ENCODE data around the gene RNPS1. TPM values are rescaled to one million over a fixed set of nuclear protein-coding genes. Genes with fewer than 3 reads are reported as not detected.

Gene RNPS1
- total and polyA plus RNA-seq, 2 of the 4 experiments (the other 2 are of a cell fraction) = 57.5 to 192 TPM

DNA sequence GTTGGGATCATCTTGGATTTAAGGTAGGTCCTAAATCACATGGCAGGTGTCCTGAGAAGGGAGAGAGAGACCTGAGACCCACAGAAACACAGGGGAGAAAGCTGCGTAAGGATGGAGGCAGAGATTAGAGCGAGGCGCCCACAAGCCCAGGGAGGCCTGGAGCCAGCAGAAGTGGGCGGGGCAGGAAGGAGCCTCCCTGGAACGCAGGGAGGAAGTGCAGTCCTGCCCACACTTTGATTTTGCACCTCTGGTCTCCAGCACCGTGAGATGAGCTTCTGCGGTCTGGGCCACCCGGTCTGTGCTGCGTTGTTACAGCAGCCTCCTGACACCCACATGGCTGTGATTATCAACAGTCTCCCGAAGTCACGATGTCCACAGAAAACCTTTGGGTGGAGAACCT, 25.3 kb downstream of the RNPS1 start:
- BruUV-seq (replicated peaks) = no TSS peak
- Histone ChIP-seq H4K91ac (ENCODE audit: insufficient read depth, low read depth, low read length) (no peak overlapping the region), H3K23ac (ENCODE audit: low read depth, low read length) (no peak overlapping the region), H3K4me3 (ENCODE audit: insufficient read depth, low read depth, low read length) (no peak overlapping the region), H2BK5ac (ENCODE audit: low read depth, low read length, poor library complexity, severe bottlenecking) (no peak overlapping the region), H3K9me3 (ENCODE audit: control insufficient read depth, insufficient read depth, low read length) (no peaks in the 10 kb centered on the region), H4K8ac (ENCODE audit: low read depth in 2 of 2, low read length in 2 of 2) (no peak overlapping the region), H3K27me3 (ENCODE audit: control insufficient read depth, insufficient read depth, low read length) (peaks cover under 1% of the 10 kb centered on the region; the same call in 1 of the 2 replicates), H3K9me1 (ENCODE audit: insufficient read depth, low read length) (no peaks in the 10 kb centered on the region), H3K56ac (ENCODE audit: extremely low read depth, insufficient read depth, low read length) (no peak overlapping the region), H3K14ac (replicated peaks; ENCODE audit: low read depth, low read length) (no peak overlapping the region), H3K4me1 (ENCODE audit: control insufficient read depth, insufficient read depth, low read length) (no peaks in the 10 kb centered on the region), H4K20me1 (ENCODE audit: insufficient read depth, low read length) (no peaks in the 10 kb centered on the region; the same call in none of the 2 replicates), H3K4ac (ENCODE audit: low read depth, low read length) (no peak overlapping the region), H3K9ac (ENCODE audit: low read depth, low read length) (no peak overlapping the region), H2BK120ac (ENCODE audit: low read depth, low read length) (no peak overlapping the region), H2BK20ac (ENCODE audit: low read depth, low read length) (no peak overlapping the region), H2AFZ (replicated peaks; ENCODE audit: low read length, poor library complexity) (no peak overlapping the region), H2AK5ac (ENCODE audit: low read depth, low read length) (no peak overlapping the region), H4K5ac (ENCODE audit: low read depth, low read length) (no peak overlapping the region), H3K79me1 (ENCODE audit: low read depth in 1 of 2, low read length in 2 of 2) (peaks cover 10 to 23% of the 10 kb centered on the region in 2 experiments), H2BK15ac (ENCODE audit: low read depth, low read length) (no peak overlapping the region), H2AK9ac (replicated peaks; ENCODE audit: low read depth, low read length, poor library complexity) (no peak overlapping the region), H3K36me3 (ENCODE audit: control insufficient read depth, insufficient read depth, low read length) (peaks cover 50% of the 10 kb centered on the region), H3K4me2 (ENCODE audit: low read depth, low read length) (no peak overlapping the region), H3K27ac (ENCODE audit: insufficient read depth, low read length) (no peak overlapping the region), H3K18ac (ENCODE audit: low read depth, low read length) (no peak overlapping the region)
- ATAC-seq (ENCODE audit: low read depth) (no peak), DNase-seq (no peak)
- no peak for TF ChIP-seq MXI1 (IDR thresholded peaks at IDR 0.05; ENCODE audit: borderline replicate concordance, low read depth, low read length)
- no peak for TF ChIP-seq BHLHE40 (IDR thresholded peaks at IDR 0.05; ENCODE audit: low read depth, low read length)
- no peak for TF ChIP-seq RCOR1 (IDR thresholded peaks at IDR 0.05; ENCODE audit: insufficient replicate concordance, low read length)
- TF ChIP-seq ELK1 (IDR thresholded peaks at IDR 0.05; ENCODE audit: borderline replicate concordance, low read depth, low read length) = no peak
- TF ChIP-seq RFX5 (IDR thresholded peaks at IDR 0.05; ENCODE audit: low read depth, low read length) = no peak
- TF ChIP-seq CHD1 (IDR thresholded peaks at IDR 0.05; ENCODE audit: low read depth, low read length) = no peak
- no peak for TF ChIP-seq MAFK (IDR thresholded peaks at IDR 0.05; ENCODE audit: low read depth, low read length)
- TF ChIP-seq, protein P1, sequence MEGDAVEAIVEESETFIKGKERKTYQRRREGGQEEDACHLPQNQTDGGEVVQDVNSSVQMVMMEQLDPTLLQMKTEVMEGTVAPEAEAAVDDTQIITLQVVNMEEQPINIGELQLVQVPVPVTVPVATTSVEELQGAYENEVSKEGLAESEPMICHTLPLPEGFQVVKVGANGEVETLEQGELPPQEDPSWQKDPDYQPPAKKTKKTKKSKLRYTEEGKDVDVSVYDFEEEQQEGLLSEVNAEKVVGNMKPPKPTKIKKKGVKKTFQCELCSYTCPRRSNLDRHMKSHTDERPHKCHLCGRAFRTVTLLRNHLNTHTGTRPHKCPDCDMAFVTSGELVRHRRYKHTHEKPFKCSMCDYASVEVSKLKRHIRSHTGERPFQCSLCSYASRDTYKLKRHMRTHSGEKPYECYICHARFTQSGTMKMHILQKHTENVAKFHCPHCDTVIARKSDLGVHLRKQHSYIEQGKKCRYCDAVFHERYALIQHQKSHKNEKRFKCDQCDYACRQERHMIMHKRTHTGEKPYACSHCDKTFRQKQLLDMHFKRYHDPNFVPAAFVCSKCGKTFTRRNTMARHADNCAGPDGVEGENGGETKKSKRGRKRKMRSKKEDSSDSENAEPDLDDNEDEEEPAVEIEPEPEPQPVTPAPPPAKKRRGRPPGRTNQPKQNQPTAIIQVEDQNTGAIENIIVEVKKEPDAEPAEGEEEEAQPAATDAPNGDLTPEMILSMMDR (conservative IDR thresholded peaks at IDR 0.05; ENCODE audit: low read depth, low read length) = no peak
- no peak for TF ChIP-seq RAD21 (IDR thresholded peaks at IDR 0.05; ENCODE audit: low read length)
- intact Hi-C loops (cut with micrococcal nuclease) = no loop called here
- in situ Hi-C loops (cut with MboI; ENCODE audit: low sequenced_read_pairs) = no loop called here
- dilution Hi-C loops (cut with HindIII; ENCODE audit: low sequenced_read_pairs, unreplicated experiment) = no loop called here
- POLR2A ChIA-PET (ENCODE audit: unreplicated experiment) = no interaction called here
- WGBS, 2 experiments (ENCODE audit: extremely low coverage in 2 of 2, insufficient read length in 1 of 2) = 89% methylated on average over 6 of the region's 11 CpGs; no CpG with 5 or more reads in 1 of the 2 experiments
- CTCF ChIA-PET = no interaction called here

Data from IMR-90 (cell line).